GM12892 (cell line): Measurements from ENCODE around the gene MACROD1.

Experiments used
- POLR2A ChIP-seq: IDR thresholded peaks from 2 replicates; pipeline ENCODE4 v1.6.1; 2011; ENCODE audit warnings: low read depth, low read length, control low read depth
- POLR2AphosphoS5 ChIP-seq: IDR thresholded peaks from 2 replicates; pipeline ENCODE4 v1.6.1; 2011; ENCODE audit warnings: low read depth, low read length, control low read depth
- TAF1 ChIP-seq: IDR thresholded peaks from 2 replicates; pipeline ENCODE4 v1.6.1; 2011; ENCODE audit warnings: low read depth, mild to moderate bottlenecking, control low read depth, low read length, borderline replicate concordance

GRCh38 chr11:64126796-64127195, 39.1 kb downstream of the MACROD1 start:
- no peak for TF ChIP-seq POLR2A
- TF ChIP-seq POLR2AphosphoS5 = no peak
- TF ChIP-seq TAF1 = no peak
